Amniotic stem cell (primary cell): ENCODE data around the gene TRPM5.

ENCODE experiments used
- DNase-seq: peaks from one replicate; lab custom pipeline; 2025; lab: John Stamatoyannopoulos, UW

TRPM5 gene

DNA sequence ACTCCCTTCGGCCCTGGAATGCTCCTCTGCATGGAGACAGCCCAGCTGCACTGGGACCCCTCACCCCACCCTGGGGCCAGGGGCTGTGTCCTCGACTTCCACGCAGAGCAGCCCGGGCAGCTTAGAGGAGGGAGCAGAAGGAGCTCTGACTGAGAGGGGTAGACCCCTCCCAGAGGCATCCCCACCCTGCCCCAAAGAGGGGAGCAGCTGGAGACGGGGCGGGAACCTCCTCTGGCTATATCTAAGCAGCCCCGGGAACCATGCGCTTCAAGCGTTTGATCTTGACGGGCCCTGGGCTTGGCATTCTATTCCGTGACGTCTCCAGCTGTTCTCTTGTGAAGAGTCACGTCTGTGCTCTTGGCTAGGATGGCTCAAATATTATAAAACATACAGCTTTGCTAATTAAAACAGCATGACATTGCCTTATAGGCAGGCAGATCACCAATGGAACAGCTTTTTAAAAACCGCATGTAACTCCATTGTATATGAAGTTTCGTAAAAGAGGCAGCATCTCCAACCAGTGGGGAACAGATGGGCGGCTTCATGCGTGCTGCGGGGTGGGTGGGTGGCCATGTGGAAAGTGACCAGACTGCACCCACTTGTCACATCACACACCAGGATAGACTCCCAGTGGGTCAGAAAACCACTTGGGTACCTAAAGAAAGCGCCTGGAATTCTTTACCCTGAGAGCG is 8.2 kb upstream of the TRPM5 start:
- no peak for DNase-seq

DNA sequence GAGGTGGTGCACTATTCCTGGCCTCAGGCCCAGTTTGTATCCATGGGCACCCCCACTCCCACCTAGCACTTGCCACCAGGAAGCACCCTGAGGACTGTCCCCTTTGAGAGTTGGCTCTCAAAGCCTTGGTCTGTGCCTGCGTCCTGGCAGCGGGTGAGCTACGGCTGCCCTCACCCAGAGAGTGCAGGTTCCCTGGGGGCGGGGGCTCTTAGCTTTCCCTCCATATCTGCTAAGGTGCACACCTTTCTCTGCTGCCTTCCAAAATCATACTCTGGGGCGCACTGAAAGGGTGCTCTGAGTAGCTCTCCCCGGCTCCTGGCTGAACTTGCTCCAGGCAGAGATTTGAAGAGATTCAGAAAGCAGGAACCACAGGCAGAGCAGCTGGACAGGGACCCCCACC is 7.6 kb upstream of the TRPM5 start:
- no peak for DNase-seq

DNA sequence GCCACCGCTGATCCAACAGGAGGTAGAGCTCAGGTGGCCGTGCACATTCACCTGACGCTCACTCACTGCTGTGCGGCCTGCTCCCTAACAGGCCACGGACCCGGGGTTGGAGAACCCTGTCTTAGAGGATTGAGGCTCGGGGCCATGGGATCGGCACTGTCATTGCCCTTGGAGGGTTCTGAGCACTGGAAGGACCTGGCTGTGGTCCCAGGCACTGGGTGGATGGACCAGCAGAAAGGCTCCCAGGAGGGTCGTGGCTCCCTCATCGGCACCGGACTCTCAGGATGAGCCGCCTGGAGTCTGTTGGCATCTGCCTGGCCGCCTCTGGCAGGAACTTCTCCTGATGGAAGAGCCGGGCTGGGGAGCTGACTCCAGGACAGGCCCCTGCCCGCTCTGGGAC is 7.0 kb upstream of the TRPM5 start:
- no peak for DNase-seq

DNA sequence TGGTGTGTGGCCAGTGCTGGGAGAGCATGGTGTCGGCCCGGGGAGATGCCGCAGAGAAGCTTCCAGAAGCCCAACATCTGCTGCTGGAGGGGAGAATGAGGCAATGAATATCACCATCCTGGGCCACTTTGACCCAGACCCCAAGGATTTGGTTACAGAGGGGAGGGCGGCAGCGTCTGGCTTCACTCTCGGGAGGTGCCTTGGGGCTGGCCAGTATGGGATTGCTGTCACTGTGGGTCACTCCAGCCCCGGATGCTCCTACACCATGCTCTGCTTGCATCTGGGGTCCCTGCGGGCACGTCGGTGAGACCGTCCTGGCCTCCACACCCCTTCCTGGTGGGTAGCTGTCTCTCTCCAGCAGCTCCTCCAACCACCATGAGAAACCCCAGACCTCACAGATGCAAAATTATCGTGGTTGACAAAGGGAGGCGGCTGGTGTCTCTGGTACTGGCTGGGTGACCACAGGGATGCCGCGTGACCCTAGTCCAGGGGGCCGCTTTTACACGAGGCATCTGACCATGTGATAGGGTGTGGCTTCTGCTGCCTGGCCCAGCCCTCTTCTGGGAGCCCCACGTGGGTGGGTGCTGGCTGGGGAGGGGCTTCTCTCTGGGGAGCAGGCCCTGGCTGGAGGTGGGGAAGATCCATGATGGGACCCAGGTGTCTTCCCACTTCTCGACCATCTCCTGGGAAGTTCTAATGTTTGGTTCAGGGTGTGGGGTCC is 6.2 kb upstream of the TRPM5 start:
- no peak for DNase-seq

GRCh38 chr11:2449548-2450320 is 5.4 kb upstream of the TRPM5 start:
- DNase-seq, result no peak

GRCh38 chr11:2448661-2449547 is 4.6 kb upstream of the TRPM5 start:
- no peak for DNase-seq

DNA sequence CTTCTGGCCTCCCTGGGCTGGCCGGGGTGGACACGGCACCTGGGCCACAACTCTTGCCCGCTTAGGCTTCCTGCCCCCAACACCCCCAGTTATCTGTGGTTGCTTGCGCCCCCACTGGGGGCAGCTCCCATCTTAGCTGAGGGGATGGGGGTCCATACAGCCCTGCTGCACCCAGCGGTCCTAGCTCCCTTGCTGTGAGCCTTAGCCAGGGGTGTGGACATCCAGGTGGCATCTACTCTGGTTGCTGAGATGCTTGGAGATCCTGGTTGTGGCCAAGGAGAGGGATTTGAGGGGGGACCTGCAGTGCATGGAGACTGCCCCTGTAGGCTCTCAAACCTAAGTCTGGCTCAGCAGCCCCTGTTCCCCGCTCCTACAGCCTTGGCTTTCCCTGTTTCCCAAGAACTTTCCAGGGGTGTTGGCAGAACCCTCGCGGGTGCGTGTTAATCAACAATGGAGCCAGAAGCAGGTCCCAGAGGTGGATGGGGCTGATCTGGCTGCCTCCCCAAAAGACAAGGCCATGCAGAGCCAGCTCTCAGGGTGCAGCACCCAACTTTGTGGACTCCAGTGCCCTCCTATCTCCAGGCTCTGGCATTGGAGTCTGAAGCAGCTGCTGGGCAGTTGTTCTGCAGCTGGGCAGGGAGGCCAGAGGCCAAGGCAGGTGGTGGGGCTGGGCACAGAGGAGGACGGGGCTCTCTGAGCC is 3.8 kb upstream of the TRPM5 start:
- no peak for DNase-seq

- DNase-seq, result no peak
Observed at GRCh38 chr11:2447253-2447950, 3.1 kb upstream of the TRPM5 start.

- DNase-seq, result no peak
Observed at GRCh38 chr11:2446590-2447252, 2.4 kb upstream of the TRPM5 start.

- DNase-seq, result no peak
Observed at GRCh38 chr11:2445746-2446551, 1.6 kb upstream of the TRPM5 start.

DNA sequence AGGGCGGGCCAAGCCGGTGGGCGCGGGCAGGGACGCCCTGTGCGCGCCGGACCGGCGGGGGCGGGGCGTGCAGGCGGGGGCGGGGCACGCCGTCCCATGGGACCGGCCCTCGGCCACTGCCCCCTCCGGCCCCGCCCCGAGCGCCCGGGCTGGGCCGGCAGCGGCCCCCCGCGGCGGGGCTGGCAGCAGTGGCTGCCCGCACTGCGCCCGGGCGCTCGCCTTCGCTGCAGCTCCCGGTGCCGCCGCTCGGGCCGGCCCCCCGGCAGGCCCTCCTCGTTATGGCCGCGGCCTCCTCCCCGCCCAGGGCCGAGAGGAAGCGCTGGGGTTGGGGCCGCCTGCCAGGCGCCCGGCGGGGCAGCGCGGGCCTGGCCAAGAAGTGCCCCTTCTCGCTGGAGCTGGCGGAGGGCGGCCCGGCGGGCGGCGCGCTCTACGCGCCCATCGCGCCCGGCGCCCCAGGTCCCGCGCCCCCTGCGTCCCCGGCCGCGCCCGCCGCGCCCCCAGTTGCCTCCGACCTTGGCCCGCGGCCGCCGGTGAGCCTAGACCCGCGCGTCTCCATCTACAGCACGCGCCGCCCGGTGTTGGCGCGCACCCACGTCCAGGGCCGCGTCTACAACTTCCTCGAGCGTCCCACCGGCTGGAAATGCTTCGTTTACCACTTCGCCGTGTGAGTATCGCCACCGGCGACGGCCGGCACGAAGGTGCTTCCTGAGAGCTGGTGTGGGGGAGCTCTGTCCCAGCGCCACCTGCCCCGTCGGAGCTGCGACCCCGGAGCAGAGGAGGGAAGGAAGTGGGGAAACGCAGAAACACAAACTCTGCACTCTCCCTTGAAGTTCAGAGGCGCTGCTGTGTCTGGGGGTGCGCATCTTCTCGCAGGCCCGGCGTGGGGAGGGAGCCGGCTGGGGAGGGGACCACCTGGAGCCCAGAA is 769 bp upstream of the TRPM5 start, which contains the start of gene KCNQ1:
TSS of gene KCNQ1 (plus strand) at position 188 of the 925 bp plus-strand sequence. CDS start at position 279, 91 bp downstream.
- DNase-seq, result no peak

DNA sequence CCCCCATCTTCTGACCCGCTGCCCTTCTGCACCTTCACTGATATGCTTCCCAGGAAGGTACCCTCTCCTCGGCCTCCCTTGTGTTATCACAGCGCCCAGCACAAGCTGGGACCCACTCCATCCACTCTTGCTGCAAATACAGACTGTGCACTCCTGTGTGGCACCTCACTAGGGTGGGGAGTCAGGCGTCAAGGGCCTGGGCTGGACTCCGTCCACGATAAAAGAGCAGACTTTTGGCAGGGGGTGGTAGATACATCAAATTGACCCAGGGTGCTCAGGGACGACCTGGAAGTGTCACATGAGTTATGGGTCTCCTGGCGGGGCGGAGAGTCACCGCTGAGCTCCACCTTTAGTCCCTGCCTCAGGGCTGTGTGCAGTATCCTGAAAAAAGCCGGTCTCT is 908 bp downstream of the TRPM5 start:
- DNase-seq, result no peak

DNA sequence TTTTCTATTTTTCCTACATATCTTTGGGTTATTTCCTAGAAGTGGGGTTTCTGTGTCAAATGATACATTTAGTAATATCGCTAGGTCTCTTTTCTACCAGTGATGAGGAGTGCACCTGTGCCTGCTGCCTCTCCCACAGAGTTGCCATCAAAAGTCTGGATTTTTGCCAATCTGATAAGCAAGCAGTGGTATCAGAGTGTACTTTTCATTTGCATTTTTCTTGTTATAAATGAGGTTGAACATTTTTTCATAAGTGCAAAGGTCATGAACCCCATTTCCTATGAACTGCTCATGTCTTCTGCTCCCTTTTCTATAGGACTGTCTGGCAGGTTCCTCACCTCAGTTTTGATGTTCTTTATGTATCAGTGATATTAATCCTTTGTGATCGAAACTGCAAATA is 1.7 kb downstream of the TRPM5 start:
- no peak for DNase-seq

GRCh38 chr11:2441171-2441570 is 3.1 kb downstream of the TRPM5 start:
- no peak for DNase-seq

DNA sequence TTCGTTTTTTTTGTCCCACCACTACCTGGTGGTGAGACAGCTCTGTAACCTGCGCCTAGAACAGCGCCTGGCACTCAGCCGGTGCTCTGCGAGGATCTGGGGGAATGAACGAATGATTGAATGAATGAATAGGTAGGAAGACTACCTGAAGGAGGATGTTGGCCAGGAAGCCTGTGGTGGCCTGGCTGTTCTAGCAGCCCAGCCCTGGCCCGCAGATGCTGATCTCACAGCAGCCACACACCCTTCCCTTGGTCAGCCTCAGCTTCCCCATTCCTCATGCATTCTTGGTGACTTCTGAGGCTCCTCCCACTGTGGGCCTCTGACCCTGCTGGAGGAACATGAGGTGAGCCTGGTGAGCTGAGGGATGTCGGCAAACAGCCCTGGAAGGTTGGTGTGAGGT is 3.7 kb downstream of the TRPM5 start:
- DNase-seq, result no peak

DNA sequence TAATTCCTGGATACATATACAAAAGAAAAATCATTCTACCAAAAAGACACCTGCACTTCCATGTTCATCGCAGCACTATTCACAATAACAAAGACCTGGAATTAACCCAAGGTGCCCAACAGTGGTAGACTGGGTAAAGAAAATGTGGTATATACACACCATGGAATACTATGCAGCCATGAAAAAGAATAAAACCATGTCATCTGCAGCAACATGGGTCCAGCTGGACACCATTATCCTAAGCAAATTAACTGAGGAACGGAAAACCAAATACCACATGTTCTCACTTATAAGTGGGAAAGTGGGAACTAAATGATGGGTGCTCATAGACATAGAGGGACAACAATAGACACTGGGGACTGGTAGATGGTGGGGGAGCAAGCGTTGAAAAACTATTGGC is 4.5 kb downstream of the TRPM5 start:
- DNase-seq, result no peak

- DNase-seq, result no peak
Observed at GRCh38 chr11:2437516-2437915, 6.8 kb downstream of the TRPM5 start.

DNA sequence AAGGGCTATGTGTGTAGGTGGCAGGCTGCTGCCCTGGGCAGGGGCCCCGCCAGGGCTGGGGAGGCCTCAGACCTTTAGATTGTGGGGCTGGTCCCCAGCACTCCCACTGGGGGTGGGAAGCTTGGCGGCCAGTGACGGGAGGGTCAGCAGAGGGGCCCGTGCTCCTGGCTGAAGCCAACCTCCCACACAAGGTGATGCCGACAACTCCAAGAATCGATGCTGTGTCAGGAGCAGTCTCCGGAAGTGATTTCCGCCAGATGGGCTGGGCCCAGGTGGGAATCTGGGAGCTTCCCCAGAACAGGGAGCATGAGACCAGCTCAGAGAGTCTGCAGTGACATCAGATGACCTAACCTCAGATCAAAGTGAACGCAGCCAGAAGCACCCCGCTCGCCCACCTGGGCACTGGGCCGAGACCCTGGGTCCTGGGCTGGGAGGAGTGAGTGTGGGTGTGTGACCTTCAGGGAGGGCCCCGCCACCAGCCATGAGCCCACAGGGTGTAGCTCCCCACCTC is 7.7 kb downstream of the TRPM5 start:
- no peak for DNase-seq
